GM18505 (cell line): ENCODE results near the gene PDE3A.
"Not testable (repeated sequence)": the region's sequence is repeated elsewhere in the genome, so short reads cannot be mapped to it uniquely, and the experiment has no call there.

ENCODE experiments used
- ATAC-seq: cut with Tn5 transposase; IDR thresholded peaks from one replicate; pipeline ENCODE4 v1.9.1; 2021; ENCODE audit not compliant: unreplicated experiment
- POLR2A ChIP-seq: IDR thresholded peaks from 4 replicates; pipeline ENCODE4 v1.6.1; 2011; ENCODE audit warnings: borderline replicate concordance; ENCODE audit not compliant: insufficient read depth, insufficient read length; ENCODE audit errors: extremely low read depth

Gene PDE3A

DNA sequence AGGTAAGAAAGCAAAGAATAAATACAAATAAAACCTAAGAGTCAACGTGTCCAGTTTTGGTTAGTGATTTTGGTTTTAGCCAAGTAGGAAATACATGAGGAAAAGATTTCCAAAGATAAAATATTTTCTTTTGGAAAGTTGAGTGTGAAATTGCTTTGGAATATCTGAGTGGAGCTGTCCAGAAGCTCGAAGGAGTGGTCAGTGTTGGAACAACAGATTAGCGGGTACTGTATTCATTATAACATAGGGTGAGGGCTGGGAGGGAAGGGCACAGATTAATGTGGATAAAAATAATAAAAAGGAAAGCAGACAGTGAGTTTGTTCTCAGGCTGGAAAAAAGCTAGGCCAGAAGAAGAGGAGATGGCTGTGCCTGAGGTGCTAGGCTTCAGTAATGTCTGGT lies 225.3 kb downstream of the PDE3A start:
- no peak for ATAC-seq
- no peak for TF ChIP-seq POLR2A

DNA sequence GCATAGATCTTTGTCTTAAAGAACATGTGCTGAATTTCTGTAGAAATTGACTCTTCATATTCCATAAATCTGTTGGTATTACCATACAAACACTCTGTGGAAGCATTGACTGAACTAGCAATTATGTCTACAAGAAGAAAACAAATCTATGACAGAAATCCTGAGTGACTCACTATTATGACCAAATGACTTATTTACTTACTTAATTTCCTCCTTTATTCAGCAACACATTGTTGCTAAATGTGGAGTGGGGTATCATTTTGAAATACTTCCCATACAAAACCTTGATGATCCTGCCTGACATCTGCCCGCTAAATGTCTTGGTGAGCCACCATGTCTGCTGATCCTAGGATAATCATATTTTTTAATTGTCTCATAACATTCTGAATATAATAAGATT lies 227.7 kb downstream of the PDE3A start:
- no peak for ATAC-seq
- TF ChIP-seq POLR2A: no peak

DNA sequence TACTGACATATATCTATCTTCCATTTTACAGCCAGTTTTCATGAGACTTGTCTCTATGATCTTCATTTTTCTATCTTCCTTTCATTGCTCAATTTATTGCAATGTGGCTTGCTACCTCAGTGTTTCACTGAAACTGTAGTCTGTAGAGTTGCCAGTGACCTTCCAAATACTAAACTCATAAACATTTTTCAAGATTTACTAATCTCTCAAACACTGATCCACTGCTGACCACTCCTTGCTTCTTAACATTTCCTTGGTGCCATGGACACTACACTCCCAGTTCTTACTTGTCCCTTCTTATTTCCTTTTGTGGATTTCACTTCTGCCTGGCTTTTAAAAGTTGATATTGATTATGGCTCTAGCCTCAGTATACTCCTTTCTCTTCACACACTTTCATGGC lies 231.4 kb downstream of the PDE3A start:
- no peak for ATAC-seq
- TF ChIP-seq POLR2A: no peak

DNA sequence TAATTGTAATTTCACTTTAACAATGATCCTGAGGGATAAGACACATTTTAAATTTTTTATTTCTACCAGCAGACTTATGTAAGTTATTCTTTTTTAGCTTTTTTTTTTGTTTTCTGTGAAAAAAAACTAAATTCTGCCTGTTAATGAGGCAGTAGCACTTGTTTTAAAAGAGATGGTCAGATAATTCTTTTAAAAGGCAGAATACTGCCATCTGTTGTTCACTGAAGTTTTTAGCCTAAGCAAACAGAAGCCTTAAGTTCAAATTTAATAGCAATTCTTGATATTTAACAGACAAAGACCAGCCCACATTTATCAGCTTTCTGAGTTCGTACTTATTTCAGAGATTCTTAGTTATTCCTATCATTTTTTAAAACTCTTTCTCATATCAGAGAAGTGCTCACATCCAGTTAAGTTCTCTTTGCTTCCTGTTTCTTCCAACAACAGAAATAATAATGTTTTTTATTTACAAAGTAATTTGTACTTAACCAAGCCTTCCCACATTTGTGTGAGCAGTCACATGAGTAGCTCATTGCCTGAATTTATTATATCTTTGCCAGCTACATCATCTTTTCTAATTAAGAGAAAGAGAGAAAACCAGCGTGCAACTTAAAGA lies 233.4 kb downstream of the PDE3A start:
- no peak for TF ChIP-seq POLR2A
- no peak for ATAC-seq

DNA sequence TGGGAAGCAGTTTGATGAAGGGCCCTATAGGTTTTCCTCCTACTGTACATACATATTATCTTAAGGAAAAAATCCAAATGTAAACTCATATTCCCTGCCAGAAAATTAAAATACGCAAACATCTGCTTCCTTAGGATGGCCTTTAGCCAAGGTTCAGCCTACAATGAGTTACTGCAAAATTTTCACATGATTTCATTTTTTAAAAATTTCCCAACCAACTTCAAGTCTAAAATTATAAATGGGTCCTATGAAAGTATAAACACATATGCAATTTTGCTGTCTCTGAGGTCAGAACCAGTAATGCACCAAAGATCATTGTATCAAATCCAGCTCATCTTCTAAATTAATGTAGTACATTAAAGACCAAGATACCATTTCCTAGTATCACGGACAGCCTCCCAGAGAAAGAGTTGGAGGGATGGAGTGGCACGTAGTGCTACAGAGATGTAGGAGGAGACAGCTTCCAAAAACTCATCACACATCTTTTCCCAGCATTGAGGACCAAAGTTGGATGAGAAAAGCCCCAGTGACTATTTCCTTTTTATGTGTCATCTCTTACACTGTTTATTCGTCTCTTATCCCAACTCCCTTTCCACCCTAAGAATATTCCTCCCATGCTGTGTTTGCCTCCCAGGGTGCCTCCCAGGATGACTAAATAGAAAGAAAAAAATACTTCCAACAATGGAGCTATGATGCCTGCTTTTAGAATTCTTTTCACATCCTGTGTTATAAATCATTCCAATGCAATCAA lies 234.5 kb downstream of the PDE3A start:
- ATAC-seq: no peak
- no peak for TF ChIP-seq POLR2A

DNA sequence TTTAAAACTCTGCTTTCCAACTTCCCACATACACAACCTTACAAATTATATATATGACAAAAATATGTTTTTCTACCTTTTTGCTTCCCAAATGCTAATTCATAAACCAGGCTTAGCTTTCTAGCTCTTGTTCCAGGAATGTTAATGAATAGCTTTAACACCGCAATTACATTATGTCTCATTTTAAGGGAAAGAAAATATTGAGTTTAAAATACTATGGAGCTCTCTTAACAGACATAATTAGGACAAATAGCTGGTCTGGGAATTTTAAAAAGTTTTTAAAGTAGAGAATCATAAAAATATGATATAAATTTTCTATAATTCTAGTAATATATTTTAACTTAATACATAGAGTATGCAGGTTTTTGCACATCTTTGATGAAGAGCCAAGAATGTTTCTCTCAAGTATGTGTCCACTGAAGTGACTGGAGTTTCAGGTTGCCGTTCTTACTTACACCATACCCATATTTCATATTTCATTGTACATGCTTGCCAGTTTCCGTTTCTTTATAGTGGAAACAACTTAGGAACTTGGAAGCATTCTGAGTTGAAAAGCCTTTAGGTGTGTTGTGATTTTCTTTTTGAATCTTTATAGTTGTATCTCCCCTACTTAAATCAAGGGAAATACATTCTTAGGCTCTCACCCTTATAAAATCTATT lies 236.2 kb downstream of the PDE3A start:
- no peak for TF ChIP-seq POLR2A
- no peak for ATAC-seq

DNA sequence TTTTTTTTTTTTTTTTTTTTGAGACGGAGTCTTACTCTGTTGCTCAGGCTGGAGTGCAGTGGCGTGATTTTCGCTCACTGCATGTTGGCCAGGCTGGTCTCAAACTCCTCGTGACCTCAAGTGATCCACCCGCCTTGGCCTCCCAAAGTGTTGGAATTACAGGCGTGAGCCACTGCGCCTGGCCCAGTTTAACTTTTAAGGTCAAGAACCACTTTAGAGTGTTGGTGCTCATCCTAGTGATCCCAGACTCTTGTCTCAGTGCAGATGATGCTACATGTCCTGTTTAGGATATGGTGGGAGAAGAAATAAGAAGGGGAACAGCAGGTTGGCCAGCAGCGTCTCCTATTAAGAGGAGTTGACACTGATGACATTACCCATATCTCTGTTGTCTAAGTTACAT lies 246.7 kb downstream of the PDE3A start:
- ATAC-seq: not testable (repeated sequence)

DNA sequence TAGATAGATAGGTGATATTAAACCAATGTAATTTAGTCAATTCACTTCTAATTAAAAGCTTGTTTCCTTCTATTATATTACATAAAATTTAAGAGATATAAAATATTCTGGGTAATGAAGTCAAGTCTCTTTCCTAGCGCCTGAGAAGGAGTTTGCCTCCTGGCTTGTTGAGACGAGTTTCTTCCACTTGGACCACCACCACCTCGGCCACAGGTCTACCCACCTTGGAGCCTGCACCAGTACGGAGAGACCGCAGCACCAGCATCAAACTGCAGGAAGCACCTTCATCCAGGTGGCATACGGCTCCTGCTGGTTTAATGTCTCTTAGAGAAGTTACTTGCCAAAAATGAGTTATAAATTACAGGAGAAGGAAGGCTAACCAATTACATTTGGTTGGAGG lies 247.8 kb downstream of the PDE3A start:
- ATAC-seq: no peak
- no peak for TF ChIP-seq POLR2A

DNA sequence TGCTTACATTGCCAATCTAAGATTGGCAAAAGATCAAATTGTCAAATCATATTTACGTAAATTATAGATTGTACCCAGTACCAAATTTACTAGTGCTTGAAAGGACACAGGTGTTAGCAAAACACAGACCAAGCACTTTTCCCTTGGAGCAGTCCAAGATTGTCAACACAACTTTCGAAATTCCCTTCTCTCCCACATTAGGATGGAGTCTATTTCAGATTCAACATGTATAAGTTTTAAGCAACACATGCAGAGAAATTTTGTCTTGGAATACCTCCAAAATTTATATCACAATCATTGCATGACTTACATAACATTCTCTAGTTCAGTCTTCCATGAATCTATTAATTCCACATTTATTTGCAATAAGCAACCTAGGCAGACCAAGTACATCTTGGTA lies 251.9 kb downstream of the PDE3A start:
- no peak for ATAC-seq
- no peak for TF ChIP-seq POLR2A

DNA sequence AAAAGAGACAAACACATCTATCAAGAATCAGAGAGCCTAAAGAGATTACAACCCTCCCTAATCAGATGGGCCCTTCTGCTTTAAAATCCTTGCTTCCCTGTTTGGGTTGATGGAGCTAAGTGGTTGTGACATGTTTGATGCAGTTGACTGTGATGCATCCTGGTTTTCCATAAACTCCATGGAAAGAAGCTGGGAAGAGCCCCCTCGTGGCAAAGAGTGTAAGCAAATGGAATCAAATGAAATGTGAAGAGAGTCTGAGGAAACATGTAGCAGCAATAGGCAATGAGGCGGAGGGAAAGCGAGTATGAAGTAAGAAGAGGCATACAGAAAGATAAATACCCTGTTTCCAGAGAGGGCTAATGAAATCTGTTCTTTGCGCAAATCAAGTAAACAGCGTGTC lies 256.4 kb downstream of the PDE3A start:
- no peak for TF ChIP-seq POLR2A
- ATAC-seq: no peak

DNA sequence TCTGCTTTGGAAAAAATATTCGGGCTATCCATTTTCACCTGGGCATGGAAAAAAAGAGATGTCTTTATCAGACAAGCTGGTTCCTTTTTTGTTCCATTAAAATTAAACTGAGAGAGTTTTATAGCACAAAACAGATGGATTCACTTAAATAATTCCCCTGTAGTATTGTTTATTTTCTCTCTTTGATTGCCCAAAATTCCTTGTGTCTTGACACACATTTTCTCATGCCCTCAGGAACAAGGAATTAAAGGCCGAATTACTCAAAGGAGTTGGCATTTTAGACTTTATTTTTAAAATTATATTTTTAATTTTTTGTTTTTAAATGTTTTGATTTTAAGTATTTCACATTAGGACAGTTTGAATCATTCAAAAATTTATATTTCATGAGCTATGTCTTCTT lies 257.2 kb downstream of the PDE3A start:
- no peak for TF ChIP-seq POLR2A
- ATAC-seq: no peak

DNA sequence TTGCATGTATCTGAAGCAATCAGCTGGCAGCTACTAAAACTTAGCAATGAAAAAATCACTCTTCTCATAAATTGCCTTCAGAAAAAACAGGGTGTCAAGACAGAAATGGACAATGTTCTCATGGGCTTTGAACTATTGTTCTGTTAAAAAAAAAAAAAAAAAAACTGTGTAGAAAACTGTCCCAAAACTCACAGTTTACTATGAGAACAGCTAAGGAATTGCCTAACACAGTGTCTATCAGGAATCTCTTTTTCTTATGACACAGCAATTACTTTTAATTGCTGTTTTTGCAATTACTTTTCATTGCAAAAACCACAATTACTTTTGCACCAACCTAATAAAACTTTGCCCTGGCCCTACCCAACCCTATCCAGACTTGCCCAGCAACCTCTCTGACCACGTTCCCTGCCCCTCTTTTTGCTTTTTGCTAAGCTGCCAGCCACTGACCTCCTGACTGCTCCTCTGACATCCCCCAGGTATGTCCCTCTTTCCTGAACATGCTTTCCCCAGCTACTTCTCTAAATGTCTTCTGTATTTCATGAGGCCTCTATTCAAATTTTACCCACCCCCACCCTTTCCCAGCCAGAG lies 258.8 kb downstream of the PDE3A start:
- no peak for TF ChIP-seq POLR2A
- no peak for ATAC-seq

DNA sequence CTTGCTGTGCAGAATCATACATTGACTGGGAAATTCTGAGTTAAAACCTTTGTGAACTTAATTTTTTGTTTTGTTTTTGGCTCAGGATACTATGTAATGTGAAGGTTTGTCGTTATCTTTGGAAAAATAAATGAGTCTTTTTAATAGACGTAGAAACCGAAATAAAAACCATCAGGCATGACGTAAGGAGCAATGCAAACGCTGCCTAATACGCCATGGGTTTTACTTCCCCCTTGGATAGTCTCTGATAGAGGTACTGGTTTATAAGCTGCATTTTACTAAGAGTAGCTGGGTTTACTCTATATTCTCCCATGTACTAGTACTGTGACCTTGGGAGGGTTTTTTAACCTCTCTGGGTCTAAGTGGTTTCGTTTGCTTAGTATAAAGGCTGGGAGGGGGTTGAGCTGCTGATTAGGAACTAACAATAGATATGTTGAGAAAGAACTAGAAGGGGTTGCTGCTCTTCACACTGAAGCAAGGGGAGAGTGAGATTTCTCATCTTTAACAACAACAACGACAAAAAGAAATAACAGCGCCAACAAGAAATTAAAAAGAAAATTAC lies 260.0 kb downstream of the PDE3A start:
- no peak for TF ChIP-seq POLR2A
- ATAC-seq: no peak
